K562 (cell line): ENCODE data around the gene CRTC3. TPM values are rescaled to one million over a fixed set of nuclear protein-coding genes. Genes with fewer than 3 reads are reported as not detected.

Source experiments
- ATAC-seq: fragments of 200-7000 bp; cut with Tn5 transposase; 3 replicates; pipeline ENCODE4 v1.9.1; 2020; ENCODE audit warnings: moderate library complexity
- BruUV-seq: library from RNA; stranded (reverse); fragments of 400-500 nt; replicated peaks from 2 replicates; lab custom pipeline; 2021; lab: Mats Ljungman, UMichigan
- CTCF ChIA-PET: fragments of 300-600 bp; formaldehyde crosslinking; extraction: SDS; loops from one replicate; lab custom pipeline; 2021; ENCODE audit warnings: low intra/inter-chr PET ratio; lab: Yijun Ruan, JAX
- POLR2A ChIA-PET: fragments of 300-600, 350-650 bp; sonication (Branson Sonifier 250); formaldehyde crosslinking; extraction: SDS; loops from one replicate; lab custom pipeline; 2021; ENCODE audit warnings: antibody characterized with exemption, inconsistent platforms; lab: Yijun Ruan, JAX
- DNase-seq, 4 experiments: peaks; one replicate each; pipeline versions ENCODE4 v3.0.0 to v3.0.0-alpha.2; 2011 to 2018; ENCODE audit warnings: low spot score in 3 of 4, mixed read lengths in 3 of 4; ENCODE audit errors: extremely low read depth in 1 of 4
- FAIRE-seq: peaks from 2 replicates; lab custom pipeline; 2011; peaks lifted over from hg19 to GRCh38; lab: Jason Lieb, UNC
- H2AFZ ChIP-seq: 2 replicates; pipeline ENCODE4 v1.6.0; 2011; ENCODE audit warnings: low read depth, low read length, control low read depth, inconsistent platforms
- H3K27ac ChIP-seq: fragments of 200-600 bp; 3 replicates; pipeline ENCODE4 v1.8.0; 2011; ENCODE audit warnings: low read depth, mild to moderate bottlenecking, control low read depth, inconsistent platforms, low read length, moderate library complexity, mixed read lengths; ENCODE audit errors: extremely low read depth
- H3K27me3 ChIP-seq, 2 experiments: fragments of 300-600 bp in 1 of 2; 2 replicates in 1 of 2; 3 replicates in 1 of 2; pipeline versions ENCODE4 v1.6.0 to v1.8.0; 2011; ENCODE audit warnings: inconsistent platforms in 2 of 2, low read length in 2 of 2, mild to moderate bottlenecking in 1 of 2, mixed read lengths in 1 of 2, moderate library complexity in 1 of 2; ENCODE audit not compliant: control insufficient read depth in 2 of 2, insufficient read depth in 2 of 2
- H3K36me3 ChIP-seq: fragments of 300-600 bp; 3 replicates; pipeline ENCODE4 v1.8.0; 2011; ENCODE audit warnings: mild to moderate bottlenecking, low read length, inconsistent platforms; ENCODE audit not compliant: control insufficient read depth, insufficient read depth
- H3K4me1 ChIP-seq, 2 experiments: fragments of 200-600 bp in 1 of 2; replicated peaks in 1 of 2; 2 replicates in 1 of 2; 3 replicates in 1 of 2; pipeline versions ENCODE4 v1.5.1 to v1.8.0; 2011; ENCODE audit warnings: inconsistent platforms in 2 of 2, low read length in 2 of 2, mild to moderate bottlenecking in 1 of 2, mixed read lengths in 1 of 2, moderate library complexity in 1 of 2; ENCODE audit not compliant: control insufficient read depth in 2 of 2, insufficient read depth in 2 of 2
- H3K4me2 ChIP-seq: 2 replicates; pipeline ENCODE4 v1.6.1; 2011; ENCODE audit warnings: low read length, control low read depth, inconsistent platforms, mixed read lengths; ENCODE audit not compliant: insufficient read depth
- H3K4me3 ChIP-seq: fragments of 200-600 bp; sonication (generic), shearing (Covaris generic); 2 replicates; pipeline ENCODE4 v1.5.1; 2016; ENCODE audit warnings: control low read depth, inconsistent platforms
- H3K79me2 ChIP-seq: fragments of 200-600 bp; 3 replicates; pipeline ENCODE4 v1.8.0; 2011; ENCODE audit warnings: low read length, inconsistent platforms; ENCODE audit not compliant: control insufficient read depth, insufficient read depth
- H3K9ac ChIP-seq, 2 experiments: 2 replicates each; pipeline versions ENCODE4 v1.6.0 to v1.6.1; 2011; ENCODE audit warnings: low read depth in 2 of 2, low read length in 2 of 2, control low read depth in 1 of 2, inconsistent platforms in 1 of 2, mild to moderate bottlenecking in 1 of 2, mixed read lengths in 1 of 2; ENCODE audit not compliant: insufficient read depth in 1 of 2
- H3K9me1 ChIP-seq: one replicate; pipeline ENCODE4 v1.6.0; 2011; ENCODE audit warnings: inconsistent platforms, mild to moderate bottlenecking, low read length, moderate library complexity; ENCODE audit not compliant: control insufficient read depth, insufficient read depth
- H3K9me3 ChIP-seq: replicated peaks from 2 replicates; pipeline ENCODE4 v1.5.1; 2011; ENCODE audit warnings: low read depth, low read length, inconsistent platforms; ENCODE audit not compliant: control insufficient read depth, insufficient read depth
- H4K20me1 ChIP-seq: replicated peaks from 2 replicates; pipeline ENCODE4 v1.6.1; 2011; ENCODE audit warnings: low read length, inconsistent platforms, mixed read lengths; ENCODE audit not compliant: control insufficient read depth, insufficient read depth
- ATF6 ChIP-seq: sonication (generic); formaldehyde crosslinking; IDR thresholded peaks from 2 replicates; pipeline ENCODE4 v1.4.0; 2020; ENCODE audit warnings: mild to moderate bottlenecking, missing genetic modification reagents
- CEBPB ChIP-seq: fragments of 450-650 bp; IDR thresholded peaks from 2 replicates; pipeline ENCODE4 v1.6.1; 2016; ENCODE audit warnings: missing genetic modification characterization, missing compliant biosample characterization
- HMG20A ChIP-seq: fragments of 450-650 bp; formaldehyde crosslinking; conservative IDR thresholded peaks from 2 replicates; pipeline ENCODE4 v1.4.0; 2020; ENCODE audit warnings: mild to moderate bottlenecking, mixed read lengths
- MITF ChIP-seq: IDR thresholded peaks from 2 replicates; pipeline ENCODE4 v1.6.1; 2014; ENCODE audit warnings: antibody characterized with exemption
- NFE2 ChIP-seq: IDR thresholded peaks from 2 replicates; pipeline ENCODE4 v1.6.1; 2014; ENCODE audit warnings: antibody characterized with exemption, low read depth
- PHF20 ChIP-seq: fragments of 450-650 bp; IDR thresholded peaks from 2 replicates; pipeline ENCODE4 v1.6.1; 2018; ENCODE audit not compliant: partially characterized antibody
- PRPF4 ChIP-seq: fragments of 200-400 bp; formaldehyde crosslinking; IDR thresholded peaks from one replicate; pipeline ENCODE4 v1.6.1; 2017; ENCODE audit warnings: low read length, low read depth, mild to moderate bottlenecking; ENCODE audit not compliant: insufficient read depth, poor library complexity, severe bottlenecking
- PTTG1 ChIP-seq: fragments of 450-650 bp; IDR thresholded peaks from 2 replicates; pipeline ENCODE4 v1.6.1; 2016; ENCODE audit warnings: low read depth, mild to moderate bottlenecking, missing genetic modification characterization, missing compliant biosample characterization
- SMAD1 ChIP-seq: fragments of 150-350 bp; IDR thresholded peaks from 2 replicates; pipeline ENCODE4 v1.6.1; 2014; ENCODE audit warnings: low read length, low read depth; ENCODE audit not compliant: partially characterized antibody
- ZNF12 ChIP-seq: sonication (generic); formaldehyde crosslinking; IDR thresholded peaks from 2 replicates; pipeline ENCODE4 v1.4.0; 2020; ENCODE audit warnings: mild to moderate bottlenecking, missing genetic modification reagents
- ZNF589 ChIP-seq: fragments of 200-800 bp; sonication (Bioruptor generic); IDR thresholded peaks from 2 replicates; pipeline ENCODE4 v1.6.1; 2016; ENCODE audit warnings: low read depth, missing genetic modification characterization, missing compliant biosample characterization
- WGBS: fragments of 100-300 bp; shearing (Covaris generic); methylation state at CpG from one replicate; pipeline ENCODE4 v1.1.6; 2016; ENCODE audit warnings: low coverage, mixed read lengths; ENCODE audit not compliant: insufficient coverage; ENCODE audit errors: missing lambda C conversion rate; 5-methylcytosine and 5-hydroxymethylcytosine counted together
- in situ Hi-C: fragments of 300-500 bp; cut with MboI; formaldehyde crosslinking; loops from 4 replicates; pipeline ENCODE4 v1.15.0; 2018; ENCODE audit warnings: inconsistent platforms, mixed read lengths
- intact Hi-C: fragments of 100-400 bp; cut with micrococcal nuclease; formaldehyde crosslinking; loops from 2 replicates; pipeline ENCODE4 v1.14.2; 2022
- polyA plus RNA-seq, 8 experiments: library from polyadenylated mRNA; depleted of rRNA in 4 of 8; stranded (reverse) in 5 of 8; unstranded in 3 of 8; fragments of >200 nt; fragmentation: Nextera tagmentation in 2 of 8; fragmentation: Illumina TruSeq in 1 of 8; extraction: Ambion mirVana in 2 of 8; extraction: Trizol in 1 of 8; gene quantifications; 2 replicates each; pipeline versions ENCODE4 v1.2.1 to v1.2.3, GENCODE V29; 2011 to 2014; ENCODE audit warnings: inconsistent platforms in 1 of 8, missing spikeins in 1 of 8
- total RNA-seq, 7 experiments: library from RNA; depleted of rRNA in 6 of 7; stranded (reverse); fragments of >200 nt in 6 of 7; fragmentation: Illumina TruSeq in 2 of 7; extraction: Trizol in 2 of 7; gene quantifications; 2 replicates each; pipeline versions ENCODE4 v1.2.1 to v1.2.3, GENCODE V29; 2011 to 2021; ENCODE audit warnings: low replicate concordance in 1 of 7
- TF ChIP-seq, protein P1 (sequence below): fragments of 200-800 bp; sonication (Bioruptor generic); IDR thresholded peaks from 2 replicates; pipeline ENCODE4 v1.6.1; 2016; ENCODE audit warnings: missing genetic modification characterization, missing compliant biosample characterization
- TF ChIP-seq, protein P2 (sequence below): sonication (generic); formaldehyde crosslinking; IDR thresholded peaks from 2 replicates; pipeline ENCODE4 v1.8.1; 2022; ENCODE audit warnings: missing genetic modification reagents

CRTC3 gene
- total and polyA plus RNA-seq, 9 of the 15 experiments (the other 6 are each of a cell fraction or from before 2014, with no cell fraction given): 1.2 to 19.0 (median 11.6) TPM

DNA sequence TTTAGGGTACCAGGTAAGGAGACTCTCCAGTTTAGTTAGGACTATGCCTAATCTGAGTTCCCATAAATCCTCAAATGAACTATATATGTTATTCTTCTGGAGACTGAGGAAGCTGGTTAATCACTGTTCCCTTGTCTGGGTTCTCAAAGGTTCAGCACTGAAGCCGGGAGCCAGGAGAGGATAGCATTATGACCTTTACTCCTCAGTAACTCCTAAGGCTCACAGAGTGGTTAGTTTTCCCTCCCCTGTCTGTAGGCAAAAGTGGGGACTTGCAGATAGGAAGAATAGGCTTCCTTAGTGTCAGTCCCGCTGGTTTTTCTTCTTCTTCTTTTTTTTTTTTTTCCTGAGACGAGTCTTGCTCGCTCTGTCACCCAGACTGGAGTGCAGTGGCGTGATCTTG is 50.4 kb downstream of the CRTC3 start:
- in situ Hi-C loops: no loop called here
- no peak overlapping the region for H2AFZ ChIP-seq
- 31% methylated on average over 2 of the region's 5 CpGs for WGBS
- H3K4me3 ChIP-seq: no peak overlapping the region
- H3K9ac ChIP-seq: no peak overlapping the region
- POLR2A ChIA-PET: no interaction called here
- ATAC-seq (no peak; the same call in 2 of the 3 replicates), DNase-seq (no peak), FAIRE-seq (no peak)
- peaks cover 13 to 14% of the 10 kb centered on the region in 2 experiments; a peak in 4 of 5 replicates for H3K4me1 ChIP-seq
- no peaks in the 10 kb centered on the region; the same call in 2 of the 3 replicates for H3K79me2 ChIP-seq
- no peaks in the 10 kb centered on the region for H3K9me3 ChIP-seq
- H4K20me1 ChIP-seq: no peaks in the 10 kb centered on the region
- H3K27me3 ChIP-seq: no peaks in the 10 kb centered on the region
- intact Hi-C loops: no loop called here
- no peak overlapping the region for H3K4me2 ChIP-seq
- no TSS peak for BruUV-seq
- H3K9me1 ChIP-seq: no peaks in the 10 kb centered on the region
- no peak overlapping the region for H3K27ac ChIP-seq
- no peaks in the 10 kb centered on the region for H3K36me3 ChIP-seq
- CTCF ChIA-PET: no interaction called here
- TF ChIP-seq ZNF12 (CRISPR knock-in tag) (no peak), PHF20 (no peak), ATF6 (CRISPR knock-in tag) (no peak), ZNF589 (CRISPR knock-in tag) (no peak), PRPF4 (no peak), PTTG1 (tag) (no peak), MITF (no peak), CEBPB (tag) (no peak), SMAD1 (no peak), HMG20A (no peak), NFE2 (no peak)
- TF ChIP-seq, protein P1, sequence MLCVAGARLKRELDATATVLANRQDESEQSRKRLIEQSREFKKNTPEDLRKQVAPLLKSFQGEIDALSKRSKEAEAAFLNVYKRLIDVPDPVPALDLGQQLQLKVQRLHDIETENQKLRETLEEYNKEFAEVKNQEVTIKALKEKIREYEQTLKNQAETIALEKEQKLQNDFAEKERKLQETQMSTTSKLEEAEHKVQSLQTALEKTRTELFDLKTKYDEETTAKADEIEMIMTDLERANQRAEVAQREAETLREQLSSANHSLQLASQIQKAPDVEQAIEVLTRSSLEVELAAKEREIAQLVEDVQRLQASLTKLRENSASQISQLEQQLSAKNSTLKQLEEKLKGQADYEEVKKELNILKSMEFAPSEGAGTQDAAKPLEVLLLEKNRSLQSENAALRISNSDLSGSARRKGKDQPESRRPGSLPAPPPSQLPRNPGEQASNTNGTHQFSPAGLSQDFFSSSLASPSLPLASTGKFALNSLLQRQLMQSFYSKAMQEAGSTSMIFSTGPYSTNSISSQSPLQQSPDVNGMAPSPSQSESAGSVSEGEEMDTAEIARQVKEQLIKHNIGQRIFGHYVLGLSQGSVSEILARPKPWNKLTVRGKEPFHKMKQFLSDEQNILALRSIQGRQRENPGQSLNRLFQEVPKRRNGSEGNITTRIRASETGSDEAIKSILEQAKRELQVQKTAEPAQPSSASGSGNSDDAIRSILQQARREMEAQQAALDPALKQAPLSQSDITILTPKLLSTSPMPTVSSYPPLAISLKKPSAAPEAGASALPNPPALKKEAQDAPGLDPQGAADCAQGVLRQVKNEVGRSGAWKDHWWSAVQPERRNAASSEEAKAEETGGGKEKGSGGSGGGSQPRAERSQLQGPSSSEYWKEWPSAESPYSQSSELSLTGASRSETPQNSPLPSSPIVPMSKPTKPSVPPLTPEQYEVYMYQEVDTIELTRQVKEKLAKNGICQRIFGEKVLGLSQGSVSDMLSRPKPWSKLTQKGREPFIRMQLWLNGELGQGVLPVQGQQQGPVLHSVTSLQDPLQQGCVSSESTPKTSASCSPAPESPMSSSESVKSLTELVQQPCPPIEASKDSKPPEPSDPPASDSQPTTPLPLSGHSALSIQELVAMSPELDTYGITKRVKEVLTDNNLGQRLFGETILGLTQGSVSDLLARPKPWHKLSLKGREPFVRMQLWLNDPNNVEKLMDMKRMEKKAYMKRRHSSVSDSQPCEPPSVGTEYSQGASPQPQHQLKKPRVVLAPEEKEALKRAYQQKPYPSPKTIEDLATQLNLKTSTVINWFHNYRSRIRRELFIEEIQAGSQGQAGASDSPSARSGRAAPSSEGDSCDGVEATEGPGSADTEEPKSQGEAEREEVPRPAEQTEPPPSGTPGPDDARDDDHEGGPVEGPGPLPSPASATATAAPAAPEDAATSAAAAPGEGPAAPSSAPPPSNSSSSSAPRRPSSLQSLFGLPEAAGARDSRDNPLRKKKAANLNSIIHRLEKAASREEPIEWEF (CRISPR knock-in tag): no peak
- TF ChIP-seq, protein P2, sequence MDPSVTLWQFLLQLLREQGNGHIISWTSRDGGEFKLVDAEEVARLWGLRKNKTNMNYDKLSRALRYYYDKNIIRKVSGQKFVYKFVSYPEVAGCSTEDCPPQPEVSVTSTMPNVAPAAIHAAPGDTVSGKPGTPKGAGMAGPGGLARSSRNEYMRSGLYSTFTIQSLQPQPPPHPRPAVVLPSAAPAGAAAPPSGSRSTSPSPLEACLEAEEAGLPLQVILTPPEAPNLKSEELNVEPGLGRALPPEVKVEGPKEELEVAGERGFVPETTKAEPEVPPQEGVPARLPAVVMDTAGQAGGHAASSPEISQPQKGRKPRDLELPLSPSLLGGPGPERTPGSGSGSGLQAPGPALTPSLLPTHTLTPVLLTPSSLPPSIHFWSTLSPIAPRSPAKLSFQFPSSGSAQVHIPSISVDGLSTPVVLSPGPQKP (CRISPR knock-in tag): no peak
